HG03135 (cell line): ENCODE results near the gene PRDM16.

Experiments used
- ATAC-seq: cut with Tn5 transposase; IDR thresholded peaks from one replicate; pipeline ENCODE4 v1.9.1; 2021; ENCODE audit warnings: mild to moderate bottlenecking, moderate library complexity; ENCODE audit not compliant: unreplicated experiment

Gene PRDM16

DNA sequence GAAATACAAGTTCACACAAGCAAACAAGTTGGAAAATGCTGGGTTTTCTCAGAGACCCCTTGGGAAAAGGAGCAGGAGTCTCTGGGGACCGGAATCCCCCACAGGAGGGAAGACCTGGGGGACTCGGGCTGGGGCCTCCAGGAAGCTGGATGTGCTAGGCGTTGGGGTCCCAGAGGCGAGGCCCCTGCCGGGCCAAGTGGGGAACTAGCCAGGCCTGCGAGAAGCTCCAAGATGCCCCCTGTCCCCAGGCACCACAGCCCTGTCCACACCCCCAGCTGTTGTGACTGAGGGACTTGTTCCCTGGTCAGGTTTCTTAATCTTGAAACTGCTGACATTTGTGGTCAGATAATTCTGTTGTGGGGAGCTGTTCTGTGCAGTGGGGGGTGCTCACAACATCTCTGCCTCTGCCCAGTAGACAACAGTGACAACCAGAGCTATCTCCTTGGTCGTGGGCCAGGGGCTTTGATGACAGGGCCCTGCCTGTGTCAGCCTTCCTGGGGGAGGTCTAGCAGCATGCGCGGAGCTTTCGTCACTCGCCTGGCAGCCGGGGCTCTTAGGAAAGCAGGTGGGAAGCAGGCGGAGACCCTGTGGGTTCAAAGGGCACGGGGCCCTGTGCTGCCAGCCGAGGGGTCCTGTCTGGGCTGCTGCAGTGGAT is 259.1 kb downstream of the PRDM16 start:
- no peak for ATAC-seq

DNA sequence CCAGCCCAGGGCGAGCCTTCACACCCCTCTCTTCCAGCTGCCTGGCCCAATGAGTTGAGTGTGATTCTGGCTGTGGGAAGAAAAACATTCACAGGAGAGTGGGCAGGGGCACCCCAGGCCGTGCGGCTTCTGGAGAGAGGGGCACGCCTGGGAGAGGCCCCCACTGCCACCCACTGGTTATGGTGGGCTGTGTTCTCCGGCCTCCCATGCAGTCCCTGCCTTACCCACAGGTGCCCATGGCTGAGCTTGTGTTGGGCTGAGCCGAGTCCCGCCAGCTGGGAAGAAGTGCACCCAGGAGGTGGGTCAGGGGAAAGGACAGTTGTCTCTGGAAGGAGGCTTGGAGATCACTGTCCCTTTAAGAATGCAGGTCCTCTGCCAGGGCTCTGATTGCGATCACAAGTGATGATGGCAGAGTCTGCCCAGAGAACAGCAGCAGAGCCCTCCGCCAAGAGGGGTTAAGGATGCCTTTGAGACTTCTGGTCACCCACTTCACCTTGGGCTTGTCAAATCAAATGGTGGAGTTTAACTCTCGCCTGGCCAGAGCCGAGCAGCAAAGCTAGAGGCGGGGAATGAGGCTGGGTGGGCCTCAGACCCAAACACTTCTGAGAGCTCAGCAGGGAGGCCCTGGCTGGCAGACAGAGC is 260.8 kb downstream of the PRDM16 start:
- ATAC-seq, result no peak

DNA sequence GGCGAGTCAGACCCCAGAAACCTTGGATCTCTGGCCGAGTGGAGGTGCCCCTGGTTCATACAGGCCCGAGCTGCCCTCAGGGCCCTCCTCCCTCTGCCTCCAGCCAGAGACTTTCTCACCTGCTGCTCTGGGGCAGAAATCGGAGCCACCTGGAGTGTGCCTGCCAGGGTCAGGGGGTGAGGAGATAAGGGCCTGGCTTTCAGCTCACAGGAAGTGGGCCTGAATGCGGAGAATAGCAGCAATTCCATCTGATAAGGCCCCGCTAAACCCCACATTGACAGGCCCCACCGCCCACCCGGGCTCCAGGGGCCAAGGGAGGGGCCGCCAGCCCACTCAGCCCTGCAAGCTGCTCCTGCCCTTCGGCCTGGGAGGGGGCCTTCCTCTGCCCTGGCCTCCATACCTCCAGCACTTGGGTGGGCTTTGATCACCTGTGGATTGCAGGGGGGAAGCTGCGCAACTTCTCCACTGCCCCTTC is 261.8 kb downstream of the PRDM16 start:
- no peak for ATAC-seq

DNA sequence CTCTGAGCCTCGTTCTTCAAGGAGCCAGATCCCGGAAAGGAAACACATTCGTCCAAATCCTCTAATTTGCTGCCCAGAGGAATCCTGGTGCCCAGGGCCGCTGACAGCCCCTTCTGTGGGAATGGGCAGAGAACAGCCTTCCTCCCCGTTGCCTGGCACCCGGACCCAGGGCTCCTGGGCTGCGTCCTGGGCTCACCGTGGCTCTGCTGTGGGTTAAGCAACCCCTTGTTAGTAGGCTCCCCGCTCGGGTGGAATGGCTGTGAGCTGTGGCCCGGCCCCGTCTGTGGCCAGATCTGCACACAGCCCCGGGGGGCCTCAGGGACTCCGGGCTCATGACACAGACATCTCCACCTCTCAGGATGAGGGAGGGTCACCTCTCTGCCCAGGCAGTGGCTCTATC is 262.6 kb downstream of the PRDM16 start:
- no peak for ATAC-seq

DNA sequence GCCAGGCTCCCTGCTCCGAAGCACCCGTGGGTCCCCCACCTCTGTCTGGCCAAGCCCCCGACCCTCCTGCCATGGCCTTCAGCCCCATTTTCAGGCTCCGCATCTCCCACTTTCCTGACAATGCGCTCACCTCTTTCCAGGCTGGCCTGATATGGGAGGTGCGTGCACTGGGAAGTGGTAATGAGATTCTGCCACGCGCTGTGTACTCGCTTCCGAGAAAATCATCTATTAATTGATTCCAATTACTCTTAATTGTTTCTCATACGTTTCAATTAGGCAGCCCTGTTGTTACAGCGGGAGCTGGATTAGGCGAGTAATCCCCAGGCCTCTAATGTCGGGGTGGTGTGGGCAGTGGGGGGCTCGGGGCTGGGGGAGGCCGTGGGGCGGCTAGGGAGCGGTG is 263.0 kb downstream of the PRDM16 start:
- ATAC-seq, result no peak

DNA sequence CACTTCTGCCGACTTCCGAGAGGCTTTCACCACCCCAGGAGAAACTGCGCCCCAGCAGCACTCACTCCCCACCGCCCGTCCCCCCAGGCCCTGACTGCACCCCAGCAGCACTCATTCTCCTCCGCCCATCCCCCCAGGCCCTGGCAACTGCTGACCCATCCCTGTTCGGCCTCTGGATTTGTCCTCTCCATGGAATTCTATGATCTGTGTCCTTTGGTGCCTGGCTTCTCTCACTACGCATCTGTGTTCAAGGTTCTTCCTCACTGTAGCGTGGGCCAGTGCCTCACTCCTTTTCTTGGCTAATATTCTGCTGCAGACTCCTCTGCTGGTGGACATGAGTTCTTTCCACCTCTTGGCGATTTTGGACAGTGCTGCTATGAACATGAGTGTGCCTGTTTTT is 263.7 kb downstream of the PRDM16 start:
- ATAC-seq, result no peak

DNA sequence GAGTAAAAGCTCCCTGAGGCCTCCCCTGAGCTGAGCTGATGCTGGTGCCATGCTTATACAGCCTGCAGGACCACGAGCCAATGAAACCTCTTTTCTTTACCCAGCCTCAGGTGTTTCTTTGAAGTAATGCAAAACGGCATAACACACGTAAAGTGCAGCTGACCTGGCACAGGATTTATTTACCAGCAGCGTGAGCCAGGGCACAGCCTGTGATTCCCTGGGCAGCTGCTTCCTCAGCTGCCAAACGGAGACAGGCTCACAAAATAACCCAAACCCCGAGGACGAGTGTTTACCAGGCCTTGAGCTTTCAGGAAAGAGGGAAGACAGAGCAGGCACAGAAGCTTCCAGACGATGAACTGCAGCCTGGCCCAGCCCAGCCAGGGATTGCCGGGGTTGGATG is 264.9 kb downstream of the PRDM16 start:
- ATAC-seq, result no peak

DNA sequence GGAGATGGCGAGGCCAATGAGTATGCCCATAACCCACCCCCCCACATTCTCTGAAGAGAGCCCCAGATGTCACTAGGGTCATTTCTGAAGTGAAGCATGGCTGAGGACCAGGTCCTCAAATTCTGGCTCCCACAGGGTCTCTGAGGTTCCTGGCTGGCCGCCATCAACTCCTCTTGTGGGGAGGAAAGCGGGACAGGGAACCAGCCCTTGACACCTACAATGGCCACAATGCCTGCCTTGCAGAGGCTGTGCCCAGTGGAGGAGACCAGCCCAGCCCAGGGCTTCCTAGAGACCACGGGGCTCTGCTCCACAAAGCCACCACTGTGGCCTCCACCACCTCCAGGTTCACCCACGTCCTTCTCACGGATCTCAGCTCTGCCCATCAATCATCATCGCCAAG is 265.4 kb downstream of the PRDM16 start:
- no peak for ATAC-seq

DNA sequence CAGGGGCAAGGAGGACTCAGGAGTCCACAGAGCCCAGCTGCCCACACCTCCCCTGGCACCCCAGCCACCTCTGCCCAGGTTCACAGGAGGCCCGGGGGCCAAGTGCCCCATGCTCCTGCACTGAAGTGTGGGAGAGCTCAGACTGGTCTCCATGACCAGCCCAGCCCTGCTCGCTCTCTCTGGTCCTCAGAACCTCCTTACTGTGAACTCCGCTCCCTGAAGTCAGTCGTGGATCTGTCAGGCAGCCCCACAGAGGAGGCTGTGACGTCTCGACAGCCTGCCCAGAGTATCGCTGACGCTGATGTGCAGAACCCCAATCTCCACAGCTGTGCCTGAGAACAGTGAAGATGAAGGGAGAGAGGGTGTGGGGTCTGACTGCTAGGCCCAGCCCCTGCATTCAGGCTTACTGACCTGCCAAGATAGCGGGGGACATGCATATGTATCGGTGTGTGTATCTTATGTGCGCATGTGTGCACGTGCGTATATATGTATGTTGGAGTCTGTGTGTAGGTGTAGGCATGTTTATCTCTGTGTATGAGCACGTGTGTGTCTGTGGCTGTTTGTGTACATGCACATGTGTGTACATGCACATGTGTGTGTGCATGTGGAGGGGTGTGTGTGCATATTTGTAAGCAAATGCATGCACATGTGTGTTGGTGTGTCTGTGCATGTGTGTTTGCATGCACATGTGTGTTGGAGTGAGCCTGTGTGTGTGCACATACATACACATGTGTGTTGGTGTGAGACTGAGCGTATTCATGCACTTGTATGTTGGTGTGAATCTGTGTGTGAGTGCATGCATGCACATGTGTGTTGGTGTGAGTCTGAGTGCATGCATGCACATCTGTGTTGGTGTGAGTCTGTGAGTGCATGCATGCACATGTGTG is 267.0 kb downstream of the PRDM16 start:
- ATAC-seq, result no peak

DNA sequence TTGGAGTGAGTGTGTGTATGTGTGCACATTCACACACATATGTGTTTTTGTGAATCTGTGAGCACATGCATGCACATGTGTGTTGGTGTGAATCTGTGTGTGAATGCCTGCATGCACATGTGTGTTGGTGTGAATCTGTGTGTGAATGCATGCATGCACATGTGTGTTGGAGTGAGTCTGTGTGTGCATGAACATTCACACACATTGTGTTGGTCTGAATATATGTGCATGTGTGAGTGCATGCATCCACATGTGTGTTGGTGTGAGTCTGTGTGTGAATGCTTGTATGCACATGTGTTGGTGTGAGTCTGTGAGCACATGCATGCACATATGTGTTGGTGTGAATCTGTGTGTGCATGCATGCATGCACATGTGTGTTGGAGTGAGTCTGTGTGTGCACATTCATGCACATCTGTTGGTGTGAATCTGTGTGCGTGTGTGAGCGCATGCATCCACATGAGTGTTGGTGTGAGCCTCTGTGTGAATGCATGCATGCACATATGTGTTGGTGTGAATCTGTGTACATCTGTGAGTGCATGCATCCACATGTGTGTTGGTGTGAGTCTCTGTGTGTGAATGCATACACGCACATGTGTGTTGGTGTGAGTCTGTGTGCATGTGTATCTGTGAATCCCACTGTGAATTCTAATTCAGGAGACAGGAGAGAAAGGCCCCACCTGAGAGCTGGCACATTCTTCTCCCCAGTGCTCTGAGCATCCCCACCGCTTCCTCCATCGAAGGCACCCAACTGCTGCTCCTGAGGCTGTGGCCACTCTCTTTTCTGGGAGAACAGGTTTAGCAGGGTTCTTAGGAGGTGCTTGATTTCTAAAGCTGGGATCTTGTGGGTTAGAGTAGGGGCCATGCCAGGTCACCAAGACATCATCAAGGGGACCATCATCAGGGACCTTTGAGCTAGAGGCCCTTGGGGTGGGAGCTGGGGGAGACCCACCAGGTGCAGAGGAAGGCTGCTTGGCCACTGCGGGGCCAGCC is 267.9 kb downstream of the PRDM16 start:
- no peak for ATAC-seq

DNA sequence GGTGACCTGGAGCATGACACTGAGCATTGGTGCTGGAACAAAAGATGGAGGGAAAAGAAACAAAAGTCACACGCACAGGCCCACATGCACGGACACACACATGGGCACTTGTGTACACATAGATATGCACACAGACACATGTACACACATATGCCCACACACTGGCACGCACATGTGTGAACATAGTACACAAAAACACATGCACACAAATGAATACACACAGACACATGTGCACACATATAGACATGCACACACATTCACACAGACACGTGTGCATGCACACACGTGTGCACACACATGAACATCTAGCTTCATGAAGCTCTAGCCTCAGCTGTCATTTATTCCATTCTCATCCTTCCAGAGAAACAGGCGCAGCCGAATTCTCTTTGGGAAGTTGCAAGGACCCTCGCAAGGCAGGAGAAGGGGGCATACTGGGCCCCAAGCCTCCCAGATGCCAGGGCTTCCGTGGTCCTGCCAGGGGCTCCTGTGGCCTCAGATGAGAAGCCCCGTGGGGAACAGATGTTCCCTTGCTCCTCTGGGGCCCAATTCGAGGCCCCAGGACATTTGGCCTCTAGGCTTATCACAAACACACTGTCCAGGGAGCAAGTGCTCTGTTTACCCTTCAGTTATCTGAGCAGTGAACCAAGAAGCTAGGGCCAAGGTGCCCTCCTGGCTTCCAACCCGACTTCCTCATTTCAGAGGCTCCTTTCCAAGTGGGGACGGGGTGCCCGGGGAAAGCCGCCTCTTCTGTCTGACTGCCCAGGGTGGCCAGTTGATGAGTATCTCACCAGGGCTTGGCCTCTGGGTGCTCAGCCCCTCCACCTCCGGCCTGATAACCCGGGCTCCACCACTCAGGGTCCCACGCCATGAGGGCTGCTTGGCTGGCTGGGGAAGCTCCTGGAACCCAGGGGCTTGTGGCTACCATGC is 269.1 kb downstream of the PRDM16 start:
- ATAC-seq, result no peak

DNA sequence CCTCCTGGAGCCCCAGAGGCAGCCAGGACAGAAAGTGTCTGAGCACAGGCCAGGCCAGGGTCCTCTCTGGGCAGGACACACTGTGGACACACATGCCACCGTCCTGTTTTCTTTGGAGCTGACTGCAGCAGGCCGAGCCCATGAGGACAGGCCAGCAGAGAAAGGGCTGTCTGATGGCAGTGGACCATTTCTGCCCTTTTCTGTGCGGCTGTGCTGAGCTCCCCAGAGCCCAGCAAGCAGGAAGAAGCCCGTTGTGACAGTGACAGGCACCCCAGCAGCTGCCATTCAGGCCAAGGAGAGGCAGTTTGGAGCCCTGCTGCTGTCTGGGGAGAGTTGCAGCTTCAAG is 269.7 kb downstream of the PRDM16 start:
- ATAC-seq, result no peak

DNA sequence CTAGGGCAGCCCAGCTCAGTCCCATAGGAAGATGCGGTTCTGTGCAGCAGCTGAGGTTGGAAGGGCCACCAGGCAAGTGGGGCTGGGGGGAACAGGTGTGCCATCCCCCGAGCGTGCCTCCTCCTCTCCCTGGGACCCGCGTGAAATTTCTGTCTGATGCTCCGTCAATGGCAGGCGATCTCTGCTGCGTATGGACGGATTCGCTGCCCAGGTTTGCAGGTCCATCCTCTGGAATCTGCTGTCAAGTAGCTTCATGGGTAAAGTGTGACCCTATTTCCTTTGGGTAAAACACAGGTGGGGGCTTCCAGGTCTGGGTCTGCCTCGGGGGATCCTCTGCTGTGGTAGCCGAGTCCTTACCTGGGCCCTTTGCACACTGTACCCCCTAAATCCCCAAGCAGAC is 270.9 kb downstream of the PRDM16 start:
- no peak for ATAC-seq

DNA sequence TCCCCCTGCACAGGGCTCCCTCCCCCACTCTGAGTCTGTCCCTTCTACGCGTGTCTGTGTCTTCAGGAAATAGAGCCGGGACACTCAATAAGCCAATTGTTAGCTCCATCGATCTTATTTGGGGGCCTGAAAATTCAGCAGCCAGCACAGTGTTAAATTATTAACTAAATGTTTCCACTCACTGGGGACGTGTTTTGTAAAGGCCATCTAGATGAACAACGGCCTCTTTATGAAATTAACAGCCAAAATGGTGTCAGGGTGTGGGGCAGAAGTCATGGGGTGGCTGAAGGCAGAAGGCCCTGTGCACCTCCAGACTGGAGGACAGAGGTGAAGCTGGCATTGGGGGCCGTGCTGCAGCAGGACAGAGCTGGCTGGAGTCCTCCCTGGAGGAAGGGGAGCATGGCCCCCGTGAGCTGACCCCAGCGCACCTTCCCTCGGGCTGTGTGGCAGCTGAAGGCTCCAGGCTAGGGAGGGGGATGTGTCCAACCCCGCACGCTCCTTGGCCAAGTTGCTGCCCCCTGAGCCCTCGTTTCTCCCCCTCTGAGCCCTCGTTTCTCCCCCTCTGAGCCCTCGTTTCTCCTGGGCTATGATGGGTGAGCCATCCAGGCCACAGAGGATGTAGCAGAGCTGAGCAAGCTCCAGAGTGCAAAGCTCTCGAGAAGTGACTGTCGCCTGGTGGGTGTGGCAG is 271.7 kb downstream of the PRDM16 start:
- no peak for ATAC-seq

DNA sequence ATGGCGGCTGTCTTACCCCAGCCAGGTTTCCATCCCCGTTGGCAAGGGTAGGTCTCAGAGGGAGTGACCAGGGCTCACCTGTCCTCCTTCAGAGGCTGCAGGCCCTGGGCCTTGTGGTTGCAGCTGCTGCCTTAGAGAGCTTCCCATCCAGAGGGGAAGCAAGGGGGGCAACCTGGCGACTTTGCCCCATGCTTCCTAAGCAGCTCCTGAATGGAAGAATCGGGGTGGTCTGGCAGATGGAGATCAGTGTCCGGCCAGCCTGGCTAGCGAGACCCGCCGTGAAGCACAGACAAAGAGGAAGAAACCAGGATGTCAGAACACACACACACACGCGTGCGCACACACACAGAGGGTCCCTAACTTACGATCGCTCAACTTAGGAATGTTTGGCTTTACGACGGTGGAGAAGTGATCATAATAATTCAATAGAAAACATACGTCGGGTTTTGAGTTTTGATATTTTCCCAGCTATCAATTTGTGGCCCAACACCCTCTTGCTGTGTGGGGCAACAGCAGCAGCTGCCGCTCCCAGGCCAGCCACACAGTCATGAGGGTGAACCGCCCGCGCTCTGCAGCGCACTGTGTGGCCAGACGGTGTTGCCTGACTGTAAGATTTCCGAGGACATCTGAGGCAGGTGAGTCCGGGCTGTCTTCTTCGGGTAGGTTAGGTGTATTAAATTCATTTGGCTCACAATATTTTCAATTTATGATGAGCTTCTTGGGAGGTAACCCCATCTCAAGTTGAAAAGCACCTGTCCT is 272.4 kb downstream of the PRDM16 start:
- no peak for ATAC-seq

DNA sequence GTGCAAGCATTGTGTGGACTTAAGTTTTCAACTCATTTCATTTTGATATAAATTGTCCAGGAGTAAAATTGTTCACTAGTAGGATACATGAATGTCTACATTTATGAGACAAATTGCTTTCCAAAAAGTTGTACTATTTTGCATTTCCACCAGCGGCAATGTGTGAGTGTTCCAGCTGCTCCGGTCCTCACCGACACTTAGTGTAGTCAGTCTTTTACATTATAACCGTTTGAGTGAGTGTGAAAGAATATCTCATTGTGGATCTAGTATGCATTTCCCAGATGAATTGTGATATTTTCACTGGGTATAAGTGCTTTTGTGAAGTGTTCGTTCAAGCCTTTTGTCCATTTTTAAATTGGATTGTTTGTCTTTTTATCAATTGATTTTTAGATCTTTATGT is 274.0 kb downstream of the PRDM16 start:
- no peak for ATAC-seq

DNA sequence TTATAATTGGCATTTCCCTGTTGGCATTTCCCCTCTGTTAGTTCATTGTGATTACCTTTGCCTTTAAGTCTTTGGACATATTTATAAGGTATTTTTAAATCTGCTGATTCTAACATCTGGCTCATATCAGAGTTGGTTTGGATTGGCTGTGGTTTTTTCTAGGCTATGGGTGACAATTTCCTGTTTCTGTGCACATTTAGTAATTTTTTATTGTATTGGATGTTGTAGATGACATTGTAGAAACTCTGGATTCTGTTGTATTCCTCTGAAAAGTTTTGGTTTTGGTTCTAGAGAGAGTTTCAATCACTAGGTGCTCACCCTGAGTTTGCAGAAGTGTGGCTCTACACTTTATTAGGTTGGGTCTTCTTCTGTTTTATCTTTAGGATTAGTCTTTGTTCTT is 275.4 kb downstream of the PRDM16 start:
- ATAC-seq, result no peak

DNA sequence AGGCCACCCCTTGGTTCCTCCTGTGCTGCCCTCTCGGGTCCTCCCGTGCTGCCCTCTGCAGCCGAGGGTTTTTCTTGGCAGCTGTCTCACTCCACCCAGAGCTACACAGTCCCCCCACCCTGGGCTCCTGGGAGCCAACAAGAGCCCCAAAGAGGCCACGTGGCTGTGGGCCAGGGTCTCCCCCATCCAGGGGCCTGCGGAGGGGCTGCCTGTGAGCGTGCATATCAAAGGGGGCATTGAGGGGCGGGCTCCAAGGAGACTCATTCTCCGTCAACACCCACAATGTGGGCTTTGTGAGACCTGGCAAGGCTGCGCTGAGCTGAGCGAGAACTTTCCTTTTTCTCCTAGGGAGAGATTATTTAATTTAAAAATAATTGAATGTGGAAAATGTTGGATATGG is 276.8 kb downstream of the PRDM16 start:
- ATAC-seq, result no peak
